Measurements from ENCODE around the gene SCG3.

GRCh38 chr15:51634591-51635198, 46.6 kb upstream of the SCG3 start:
- no peak for TF ChIP-seq CTCF (IDR thresholded peaks at IDR 0.05)
- no peak for TF ChIP-seq POLR2A (IDR thresholded peaks at IDR 0.05)
